Activated CD4-positive, alpha-beta T cell treated with anti-CD3 and anti-CD28 coated beads for 24 hours (primary cell): ENCODE results near the gene PCID2.

Source experiments
- DNase-seq, 2 donors: peaks; one replicate each; pipeline ENCODE4 v3.0.0-alpha.2; 2020; ENCODE audit warnings: low read depth in 2 of 2

Gene PCID2

GRCh38 chr13:113149711-113150549 lies 58.5 kb downstream of the PCID2 start:
- no peak for DNase-seq

GRCh38 chr13:113148940-113149503 lies 59.4 kb downstream of the PCID2 start:
- DNase-seq: no peak

DNA sequence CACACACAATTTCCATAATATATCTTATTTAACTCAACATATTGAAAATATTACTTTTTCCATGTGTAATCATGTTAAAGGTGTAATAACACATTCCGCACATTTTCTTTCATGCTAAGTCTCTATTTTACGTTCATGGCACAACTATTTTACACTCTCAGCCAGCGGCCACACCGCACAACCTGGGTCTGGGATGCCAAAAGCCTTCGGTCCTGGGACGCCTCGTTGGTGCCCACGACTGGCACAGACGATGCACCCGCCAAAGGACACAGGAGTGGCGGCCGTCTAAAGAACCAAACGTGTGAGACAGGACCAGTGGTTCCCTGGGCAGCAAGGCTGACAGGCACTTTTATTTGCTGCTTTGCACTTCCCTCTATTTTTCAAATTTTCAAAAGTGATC lies 60.1 kb downstream of the PCID2 start:
- DNase-seq: no peak

DNA sequence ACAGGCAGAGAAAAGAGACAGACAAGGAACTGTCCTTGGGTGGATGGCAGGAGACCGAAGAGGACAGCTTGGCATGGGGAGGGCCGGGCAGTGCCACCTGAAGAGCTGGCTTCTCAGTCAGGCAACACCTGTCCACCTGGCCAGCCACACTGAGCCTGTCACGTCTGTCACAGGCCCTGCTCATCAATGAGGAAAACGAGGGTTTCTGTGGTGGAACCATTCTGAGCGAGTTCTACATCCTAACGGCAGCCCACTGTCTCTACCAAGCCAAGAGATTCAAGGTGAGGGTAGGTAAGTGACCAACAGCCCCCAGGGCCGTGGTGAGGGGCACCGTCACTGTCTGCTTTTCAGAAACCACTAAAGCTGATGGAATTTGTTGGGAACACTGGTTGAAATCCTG lies 61.3 kb downstream of the PCID2 start:
- no peak for DNase-seq

- no peak for DNase-seq
These were observed 61.7 kb downstream of the PCID2 start for GRCh38 chr13:113146750-113147149.

GRCh38 chr13:113145911-113146598 lies 62.4 kb downstream of the PCID2 start:
- DNase-seq: no peak

- peak in 1 of 2 donors; percentile 39 for DNase-seq
These were observed 63.0 kb downstream of the PCID2 start for GRCh38 chr13:113145496-113145895.

- no peak for DNase-seq
These were observed 64.2 kb downstream of the PCID2 start for GRCh38 chr13:113144255-113144629.

GRCh38 chr13:113143466-113144254 lies 64.8 kb downstream of the PCID2 start:
- DNase-seq: no peak

DNA sequence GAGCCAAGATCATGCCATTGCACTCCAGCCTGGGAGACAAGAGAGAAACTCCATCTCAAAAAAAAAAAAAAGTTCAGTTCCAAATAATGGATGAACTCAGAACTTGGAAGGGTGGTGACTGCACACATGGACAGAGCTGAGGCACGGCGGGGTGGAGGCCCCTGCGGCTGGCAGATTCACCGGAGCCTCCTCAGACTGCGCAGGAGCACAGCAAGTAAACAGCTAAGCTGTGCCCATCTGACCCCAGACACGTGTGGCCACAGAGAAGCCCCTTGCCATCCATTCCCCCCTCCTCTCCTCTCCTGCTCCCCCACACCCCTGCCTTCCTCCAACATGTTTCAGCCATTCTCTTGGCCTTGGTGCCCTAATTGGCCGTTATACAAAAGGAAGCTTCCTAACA lies 65.6 kb downstream of the PCID2 start:
- no peak for DNase-seq

DNA sequence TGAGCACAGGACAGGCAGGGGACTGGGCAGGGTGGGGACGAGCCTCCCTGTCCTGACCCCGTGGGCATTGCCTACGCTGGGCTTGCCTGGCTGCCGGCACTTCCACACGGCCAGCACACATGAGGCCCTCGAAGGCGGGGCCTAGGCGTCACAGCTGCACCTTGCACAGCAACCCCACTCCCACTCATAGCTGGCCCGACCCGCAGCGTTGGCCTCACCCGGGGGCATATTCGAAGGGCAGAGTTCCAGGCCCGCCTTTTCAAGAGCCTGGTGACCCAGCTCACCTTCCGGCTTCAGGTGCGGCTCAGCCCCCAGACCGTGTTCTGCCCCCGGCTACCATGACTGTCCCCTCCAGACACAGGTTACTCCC lies 66.9 kb downstream of the PCID2 start:
- DNase-seq: no peak

- no peak for DNase-seq
These were observed 67.5 kb downstream of the PCID2 start for GRCh38 chr13:113140677-113141600.

GRCh38 chr13:113139577-113139976 lies 68.9 kb downstream of the PCID2 start:
- DNase-seq: no peak

GRCh38 chr13:113138792-113139551 lies 69.5 kb downstream of the PCID2 start:
- DNase-seq: no peak

GRCh38 chr13:113137691-113138298 lies 70.7 kb downstream of the PCID2 start:
- no peak for DNase-seq

DNA sequence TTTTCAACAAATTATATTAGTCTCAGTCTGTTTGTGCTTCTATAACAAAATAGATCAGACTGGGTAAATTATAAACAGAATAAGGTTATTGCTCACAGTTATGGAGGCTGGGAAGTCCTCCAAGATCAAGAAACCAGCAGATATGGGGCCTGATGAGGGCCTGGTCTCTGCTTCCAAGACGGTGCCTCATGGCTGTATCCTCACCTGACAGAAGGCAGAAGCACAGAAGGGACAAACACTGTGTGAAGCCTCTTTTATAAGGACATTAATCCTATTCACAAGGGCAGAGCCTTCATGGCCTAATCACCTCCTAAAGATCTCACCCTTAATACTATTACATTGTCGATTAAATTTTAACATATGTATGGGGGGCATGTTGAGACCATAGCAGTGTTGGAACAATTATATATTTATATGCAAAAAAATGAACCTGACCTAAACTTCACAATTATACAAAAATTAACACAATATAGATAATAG lies 73.1 kb downstream of the PCID2 start:
- DNase-seq: no peak

- DNase-seq: peak in 1 of 2 donors; percentile 33
These were observed 78.3 kb downstream of the PCID2 start for GRCh38 chr13:113129921-113130750.

DNA sequence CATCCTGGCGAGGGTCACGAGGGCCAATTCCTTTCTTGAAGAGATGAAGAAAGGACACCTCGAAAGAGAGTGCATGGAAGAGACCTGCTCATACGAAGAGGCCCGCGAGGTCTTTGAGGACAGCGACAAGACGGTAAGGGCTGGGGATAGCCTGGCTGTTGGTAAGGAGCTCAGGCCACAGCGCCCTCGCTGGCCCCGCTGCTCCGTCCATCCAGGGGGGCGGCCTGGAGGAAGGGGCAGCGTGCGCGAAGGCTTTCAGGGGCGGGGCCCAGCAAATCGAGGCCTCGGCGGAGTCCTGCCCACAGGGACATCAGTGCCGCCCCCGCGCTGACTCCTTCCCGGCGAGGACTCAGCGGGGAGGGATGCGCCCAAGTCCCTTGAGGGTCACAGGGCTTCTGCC lies 79.0 kb downstream of the PCID2 start:
- no peak for DNase-seq
